Testis (tissue), 3 donors: ENCODE data around the gene MAST4. TPM values are rescaled to one million over a fixed set of nuclear protein-coding genes. Genes with fewer than 3 reads are reported as not detected.

Experiments used
- DNase-seq: peaks from one replicate; pipeline ENCODE4 v3.0.0-alpha.2; 2019
- H3K27ac ChIP-seq, 2 donors: fragments of 200-600 bp; sonication (generic); one replicate each; pipeline ENCODE4 v1.5.1; 2019
- H3K27me3 ChIP-seq: fragments of 200-600 bp; sonication (generic); one replicate; pipeline ENCODE4 v1.5.1; 2019
- H3K36me3 ChIP-seq: fragments of 200-600 bp; sonication (generic); one replicate; pipeline ENCODE4 v1.5.1; 2017; ENCODE audit warnings: low read depth; ENCODE audit errors: missing control alignments
- H3K4me1 ChIP-seq: fragments of 200-600 bp; sonication (generic); one replicate; pipeline ENCODE4 v1.5.1; 2019
- H3K4me3 ChIP-seq, 2 donors: fragments of 200-600 bp; sonication (generic); one replicate each; pipeline ENCODE4 v1.5.1; 2017 to 2019
- H3K9me3 ChIP-seq: fragments of 200-600 bp; sonication (generic); one replicate; pipeline ENCODE4 v1.5.1; 2017
- CTCF ChIP-seq, 3 experiments: fragments of 450-650 bp in 2 of 3; fragments of 200-600 bp in 1 of 3; sonication (generic) in 1 of 3; IDR thresholded peaks; one replicate each; pipeline ENCODE4 v1.5.1; 2016 to 2019; ENCODE audit warnings: antibody characterized with exemption in 3 of 3, mild to moderate bottlenecking in 2 of 3, moderate library complexity in 1 of 3
- POLR2A ChIP-seq: fragments of 450-650 bp; IDR thresholded peaks from one replicate; pipeline ENCODE4 v1.6.1; 2017; ENCODE audit warnings: antibody characterized with exemption, mild to moderate bottlenecking, moderate library complexity
- WGBS, 2 donors: methylation state at CpG; one replicate each; pipeline ENCODE4 v1.1.5; 2018; 5-methylcytosine and 5-hydroxymethylcytosine counted together
- intact Hi-C: fragments of 100-400 bp; cut with DNase I; formaldehyde crosslinking; loops from one replicate; pipeline ENCODE4 v1.15.1; 2023; ENCODE audit warnings: low total_unique reads
- polyA plus RNA-seq: library from polyadenylated mRNA; stranded (reverse); fragments of 350-450 nt; fragmentation: Illumina TruSeq; extraction: RNeasy Lipid Tissue Mini Kit (QIAGEN cat#74804); gene quantifications from one replicate; pipeline ENCODE4 v1.2.3, GENCODE V29; 2014; ENCODE audit warnings: low read depth, low replicate concordance; ENCODE audit not compliant: insufficient read depth
- total RNA-seq, 2 donors: library from RNA; depleted of rRNA; stranded (reverse); fragments of >200 nt; gene quantifications; one replicate each; pipeline ENCODE4 v1.2.3, GENCODE V29; 2016

The MAST4 gene
- total and polyA plus RNA-seq, 3 donors from 2014 or later = 27.2 to 56.4 (median 51.4) TPM

GRCh38 chr5:67129768-67130167, 533.6 kb downstream of the MAST4 start:
- no peak for DNase-seq
- 87 to 92% methylated on average over 2 of the region's 2 CpGs for whole genome bisulfite sequencing, 2 donors
- H3K4me1 ChIP-seq = no peaks in the 10 kb centered on the region
- no peaks in the 10 kb centered on the region for H3K36me3 ChIP-seq
- intact Hi-C loops = no loop called here
- TF ChIP-seq CTCF (IDR thresholded peaks at IDR 0.05) (no peak), POLR2A (no peak)
- H3K27ac ChIP-seq = no peak overlapping the region
- no peak overlapping the region for H3K4me3 ChIP-seq
- H3K9me3 ChIP-seq = no peaks in the 10 kb centered on the region
- no peaks in the 10 kb centered on the region for H3K27me3 ChIP-seq

GRCh38 chr5:67133217-67133616, 537.0 kb downstream of the MAST4 start:
- Histone ChIP-seq H3K27ac (no peak overlapping the region), H3K9me3 (no peaks in the 10 kb centered on the region)
- WGBS, 2 donors = 46 to 49% methylated on average over 2 of the region's 2 CpGs

GRCh38 chr5:67133776-67134175, 537.6 kb downstream of the MAST4 start:
- no peaks in the 10 kb centered on the region for H3K4me1 ChIP-seq
- TF ChIP-seq POLR2A (no peak), CTCF (IDR thresholded peaks at IDR 0.05) (no peak)
- H3K9me3 ChIP-seq = no peaks in the 10 kb centered on the region
- intact Hi-C loops = no loop called here
- no peak for DNase-seq
- no peak overlapping the region for H3K4me3 ChIP-seq
- H3K36me3 ChIP-seq = no peaks in the 10 kb centered on the region
- WGBS, 2 donors = 86 to 92% methylated on average over 3 of the region's 3 CpGs
- H3K27me3 ChIP-seq = no peaks in the 10 kb centered on the region
- H3K27ac ChIP-seq = no peak overlapping the region

More at GRCh38 chr5:67133217-67133616, 537.0 kb downstream of the MAST4 start:
- TF ChIP-seq CTCF (IDR thresholded peaks at IDR 0.05) = no peak
- no peak for TF ChIP-seq POLR2A
- Histone ChIP-seq H3K4me1 (no peaks in the 10 kb centered on the region), H3K36me3 (no peaks in the 10 kb centered on the region), H3K27me3 (no peaks in the 10 kb centered on the region), H3K4me3 (no peak overlapping the region)
- no peak for DNase-seq
- intact Hi-C loops = no loop called here

- intact Hi-C loops = no loop called here
- Histone ChIP-seq H3K4me3 (no peak overlapping the region), H3K27me3 (no peaks in the 10 kb centered on the region), H3K27ac (no peak overlapping the region), H3K9me3 (no peaks in the 10 kb centered on the region), H3K36me3 (no peaks in the 10 kb centered on the region), H3K4me1 (no peaks in the 10 kb centered on the region)
- TF ChIP-seq POLR2A = no peak
- no peak for TF ChIP-seq CTCF (IDR thresholded peaks at IDR 0.05)
- WGBS, 2 donors = 85% methylated on average over 6 of the region's 6 CpGs
- no peak for DNase-seq
Measured at GRCh38 chr5:67135381-67135984, 539.3 kb downstream of the MAST4 start.

GRCh38 chr5:67139030-67139429, 542.8 kb downstream of the MAST4 start:
- no peak overlapping the region for H3K4me3 ChIP-seq
- H3K27me3 ChIP-seq = no peaks in the 10 kb centered on the region
- TF ChIP-seq CTCF (IDR thresholded peaks at IDR 0.05) (no peak), POLR2A (no peak)
- WGBS, 2 donors = 96 to 98% methylated on average over 5 of the region's 5 CpGs
- DNase-seq = no peak
- no peaks in the 10 kb centered on the region for H3K9me3 ChIP-seq
- no peaks in the 10 kb centered on the region for H3K36me3 ChIP-seq
- H3K27ac ChIP-seq = no peak overlapping the region
- intact Hi-C loops = no loop called here
- H3K4me1 ChIP-seq = no peaks in the 10 kb centered on the region
